ENCODE measurements around the gene OR2C1.

Gene OR2C1

DNA sequence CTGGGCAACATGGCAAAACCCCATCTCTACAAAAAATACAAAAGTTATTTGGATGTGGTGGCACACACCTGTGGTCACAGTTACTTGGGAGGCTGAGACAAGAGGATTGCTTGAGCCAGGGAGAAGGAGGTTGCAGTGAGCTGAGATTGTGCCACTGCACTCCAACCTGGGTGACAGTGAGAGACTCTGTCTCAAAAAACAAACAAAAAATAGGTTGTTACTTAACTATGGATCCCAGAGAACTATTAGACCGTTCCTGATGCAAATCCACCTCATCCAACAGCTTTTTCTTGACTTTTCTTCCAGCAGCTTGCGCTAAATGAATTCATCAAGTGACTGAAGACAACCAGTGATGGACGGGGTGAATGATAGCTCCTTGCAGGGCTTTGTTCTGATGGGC is at the start of gene OR2C1:
Gene OR2C1 (plus strand): TSS at position 301 of the 400 bp plus-strand sequence. CDS start 52 bp downstream, at position 353.
- no peak for DNase-seq (ENCODE audit: low spot score)

DNA sequence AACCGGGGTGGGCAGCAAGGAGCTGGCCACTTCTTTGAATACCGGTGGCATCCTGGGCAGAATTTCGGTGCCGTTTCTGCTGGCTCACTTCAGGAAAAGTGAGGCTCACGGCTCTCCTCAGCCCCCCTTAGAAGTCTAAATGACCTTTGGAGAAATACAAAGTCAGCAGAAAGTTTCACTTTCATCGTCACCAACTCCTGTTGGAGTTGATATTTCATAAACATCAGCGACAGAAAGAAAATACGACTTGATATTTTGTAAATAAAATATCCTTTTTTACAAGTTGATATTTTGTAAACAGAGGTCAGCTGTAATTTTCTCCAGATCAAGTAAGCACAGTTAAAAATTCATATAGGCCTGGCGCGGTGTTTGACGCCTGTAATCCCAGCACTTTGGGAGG is 49.6 kb upstream of the OR2C1 start:
- no peak for DNase-seq (ENCODE audit: low spot score)

GRCh38 chr16:3311496-3311895 is 44.2 kb upstream of the OR2C1 start:
- no peak for DNase-seq (ENCODE audit: low spot score)

DNA sequence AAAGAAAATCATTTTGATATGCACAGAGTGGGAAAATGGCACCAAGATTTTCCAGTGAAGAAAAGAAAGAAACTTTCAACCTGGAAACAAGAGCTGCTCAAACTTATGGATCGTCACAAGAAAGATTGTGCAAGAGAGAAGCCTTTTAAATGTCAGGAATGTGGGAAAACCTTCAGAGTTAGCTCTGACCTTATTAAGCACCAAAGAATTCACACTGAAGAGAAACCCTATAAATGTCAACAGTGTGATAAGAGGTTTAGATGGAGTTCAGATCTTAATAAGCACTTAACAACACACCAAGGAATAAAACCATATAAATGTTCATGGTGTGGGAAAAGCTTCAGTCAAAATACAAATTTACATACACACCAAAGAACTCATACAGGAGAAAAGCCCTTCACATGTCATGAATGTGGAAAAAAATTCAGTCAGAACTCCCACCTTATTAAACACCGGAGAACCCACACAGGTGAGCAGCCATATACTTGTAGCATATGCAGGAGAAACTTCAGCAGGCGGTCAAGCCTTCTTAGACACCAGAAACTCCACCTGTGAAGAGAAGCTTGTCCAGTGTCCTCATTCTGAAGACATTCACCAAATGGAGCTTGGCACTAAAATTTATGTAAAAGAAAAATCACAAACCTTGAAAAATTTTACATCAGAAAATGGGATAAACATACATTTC is 38.2 kb upstream of the OR2C1 start:
- no peak for DNase-seq (ENCODE audit: low spot score)

DNA sequence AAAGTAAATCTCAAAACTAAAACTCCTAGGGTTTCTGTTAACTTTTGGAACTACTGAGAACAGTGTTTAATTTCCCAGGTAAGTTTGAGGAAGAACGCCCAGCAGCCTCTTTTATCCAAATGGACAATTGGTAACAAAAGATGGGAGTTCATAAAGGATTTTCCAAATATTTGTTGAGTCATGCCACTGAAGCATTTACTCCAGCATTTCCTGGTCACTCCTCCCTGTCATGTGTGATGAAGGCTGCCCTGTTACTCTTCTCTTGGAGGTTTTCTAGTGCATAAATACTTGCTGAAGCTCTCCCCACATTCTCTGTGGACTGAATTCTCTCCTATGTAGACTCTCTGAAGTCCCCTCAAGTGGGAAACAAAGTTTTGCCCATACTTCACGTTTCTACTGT is 33.9 kb upstream of the OR2C1 start:
- DNase-seq (ENCODE audit: low spot score): no peak

GRCh38 chr16:3327514-3327913 is 28.2 kb upstream of the OR2C1 start:
- DNase-seq (ENCODE audit: low spot score): no peak

GRCh38 chr16:3328104-3328503 is 27.6 kb upstream of the OR2C1 start:
- DNase-seq (ENCODE audit: low spot score): no peak

DNA sequence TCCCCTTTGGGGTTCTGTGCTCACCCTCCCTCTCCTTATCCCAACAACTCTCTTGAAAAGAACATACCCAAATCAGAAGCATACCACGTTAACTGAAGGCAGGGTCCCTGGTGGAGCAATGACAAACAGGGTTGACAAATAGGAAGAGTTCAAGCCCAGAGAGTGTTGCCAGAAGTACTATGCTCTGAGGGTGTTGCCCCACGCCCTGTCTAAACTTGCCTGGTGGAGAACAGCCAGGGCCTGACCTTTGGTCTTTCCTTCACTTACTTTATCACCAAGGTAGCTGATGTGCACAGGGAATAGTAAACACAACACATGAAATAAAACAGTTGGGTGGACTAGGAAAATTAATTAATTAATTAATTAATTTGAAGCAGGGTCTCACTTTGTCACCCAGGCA is 27.0 kb upstream of the OR2C1 start:
- no peak for DNase-seq (ENCODE audit: low spot score)

DNA sequence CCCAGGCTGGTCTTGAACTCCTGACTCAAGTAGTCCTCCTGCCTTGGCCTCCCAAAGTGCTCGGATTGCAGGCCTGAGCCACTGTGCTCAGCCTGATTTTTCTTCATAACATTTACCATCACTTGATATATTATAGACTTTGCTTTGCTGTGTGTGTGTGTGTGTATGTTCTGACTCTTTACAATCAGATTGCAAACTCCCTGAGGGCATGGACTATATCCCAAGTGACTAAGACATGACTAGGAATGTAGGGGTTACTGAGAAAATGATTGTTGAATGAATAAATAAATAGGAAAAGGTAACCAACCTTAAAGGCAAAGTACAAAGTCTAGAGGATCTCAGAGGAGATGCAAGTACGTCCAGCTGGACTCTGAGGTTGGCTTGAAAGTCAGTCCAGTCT is 9.6 kb upstream of the OR2C1 start:
- no peak for DNase-seq (ENCODE audit: low spot score)

- DNase-seq (ENCODE audit: low spot score): no peak
Observed at GRCh38 chr16:3347586-3347985, 8.1 kb upstream of the OR2C1 start.

DNA sequence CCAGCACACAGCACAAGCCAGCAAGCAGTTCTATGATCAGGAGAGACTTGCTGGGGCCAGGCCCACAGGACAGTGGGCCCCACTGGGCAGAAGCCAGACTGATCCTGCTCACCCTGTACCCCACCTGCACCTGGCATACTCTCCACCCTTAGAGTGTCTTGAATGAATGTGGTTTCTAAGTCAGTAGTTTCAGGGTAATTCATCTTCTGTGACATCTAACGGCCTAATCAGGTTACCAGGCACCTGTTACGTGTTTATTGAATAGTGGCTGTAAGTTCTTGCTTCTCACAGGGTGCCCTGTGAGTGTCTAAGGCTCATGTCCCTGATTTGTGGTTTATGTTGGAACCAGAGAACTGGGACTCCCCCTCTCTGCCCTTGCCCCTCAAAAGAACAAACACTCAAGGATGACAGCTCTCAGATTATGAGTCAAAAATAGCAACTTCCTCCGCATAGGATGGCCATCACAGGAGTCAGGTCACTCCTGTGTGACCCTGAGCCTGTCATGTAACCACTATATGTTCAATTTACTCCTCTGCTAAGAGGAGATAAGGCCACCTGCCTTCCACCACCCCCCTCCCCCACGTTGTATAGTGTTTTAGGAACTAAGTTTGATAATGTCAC is 7.0 kb upstream of the OR2C1 start:
- DNase-seq (ENCODE audit: low spot score): no peak

- no peak for DNase-seq (ENCODE audit: low spot score)
Observed at GRCh38 chr16:3349175-3349574, 6.5 kb upstream of the OR2C1 start.

- DNase-seq (ENCODE audit: low spot score): no peak
Observed at GRCh38 chr16:3356118-3356517, 429 bp downstream of the OR2C1 start.

DNA sequence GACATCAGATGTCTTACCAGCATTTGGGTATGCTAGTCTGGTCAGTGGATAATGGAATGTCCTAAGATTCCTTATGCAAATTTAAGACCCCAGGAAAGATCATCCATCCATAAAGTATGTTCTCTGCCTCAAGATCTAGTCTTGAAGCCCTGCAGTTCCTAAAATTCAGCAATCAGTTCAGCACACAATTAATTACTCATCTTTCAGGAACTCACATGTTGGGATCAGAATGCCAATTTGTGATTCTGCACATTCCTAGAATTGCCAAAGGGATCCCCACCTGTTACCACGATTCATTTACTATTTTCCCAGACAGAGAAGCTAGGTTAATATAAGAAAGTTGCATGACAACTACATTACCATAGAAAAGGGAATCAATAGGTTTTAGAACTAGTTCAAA is 3.2 kb downstream of the OR2C1 start:
- DNase-seq (ENCODE audit: low spot score): no peak

DNA sequence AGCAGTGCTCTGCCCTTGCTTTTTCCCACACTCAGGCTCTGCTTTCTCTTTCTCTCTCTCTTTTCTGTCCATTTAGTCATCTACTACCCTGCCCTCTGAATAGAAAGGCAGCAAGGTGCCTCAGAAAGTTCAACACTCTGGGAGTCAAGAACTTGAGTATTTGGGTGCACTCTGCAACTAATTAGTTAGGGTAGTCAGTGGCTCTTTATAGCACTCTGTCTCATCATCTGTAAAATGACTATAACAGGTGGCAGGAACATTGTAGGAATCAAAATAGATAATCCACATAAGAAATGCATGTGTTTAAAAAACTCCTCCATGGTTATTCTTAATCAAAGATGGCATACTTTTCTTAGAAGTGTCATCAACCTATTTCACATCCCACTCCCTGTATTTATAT is 7.2 kb downstream of the OR2C1 start:
- no peak for DNase-seq (ENCODE audit: low spot score)

DNA sequence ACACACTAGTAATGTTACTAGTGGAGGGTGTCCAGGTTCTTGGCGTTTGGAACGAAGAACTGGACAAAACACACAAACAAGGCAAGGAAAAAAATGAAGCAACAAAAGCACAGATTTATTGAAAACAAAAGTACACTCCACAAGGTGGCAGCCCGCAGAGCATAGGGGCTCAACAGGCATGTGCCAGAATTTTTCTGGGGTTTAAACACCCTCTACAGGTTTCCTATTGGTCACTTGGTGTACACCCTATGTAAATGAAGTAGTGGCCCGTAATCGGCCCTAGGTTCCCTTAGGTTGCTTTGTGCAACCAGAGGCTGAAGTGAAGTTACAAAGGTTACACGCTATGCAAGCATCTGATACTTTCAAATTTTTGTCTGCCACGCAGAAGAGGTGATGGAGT is 8.1 kb downstream of the OR2C1 start:
- DNase-seq (ENCODE audit: low spot score): no peak

GRCh38 chr16:3364774-3365427 is 9.2 kb downstream of the OR2C1 start:
- DNase-seq (ENCODE audit: low spot score): peak; percentile 84

- no peak for DNase-seq (ENCODE audit: low spot score)
Observed at GRCh38 chr16:3369073-3369472, 13.4 kb downstream of the OR2C1 start.

DNA sequence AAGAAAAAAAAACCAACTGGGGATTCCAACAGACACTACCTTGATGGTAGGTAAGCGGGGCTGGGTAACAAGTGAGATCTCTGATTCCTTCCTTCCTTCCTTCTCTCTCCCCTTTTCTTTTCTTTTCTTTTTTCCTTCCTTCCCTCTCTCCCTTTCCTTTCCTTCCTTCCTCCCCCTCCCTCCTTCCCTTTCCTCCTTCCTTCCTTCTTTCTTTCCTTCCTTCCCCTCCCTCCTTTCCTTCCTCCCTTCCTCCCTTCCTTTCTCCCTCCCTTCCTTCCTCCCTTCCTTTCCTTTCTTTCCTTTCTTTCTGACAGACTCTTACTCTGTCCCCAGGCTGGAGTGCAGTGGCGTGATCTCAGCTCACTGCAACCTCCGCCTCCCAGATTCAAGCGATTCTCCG is 20.0 kb downstream of the OR2C1 start:
- no peak for DNase-seq (ENCODE audit: low spot score)

GRCh38 chr16:3377917-3378316 is 22.2 kb downstream of the OR2C1 start:
- no peak for DNase-seq (ENCODE audit: low spot score)

DNA sequence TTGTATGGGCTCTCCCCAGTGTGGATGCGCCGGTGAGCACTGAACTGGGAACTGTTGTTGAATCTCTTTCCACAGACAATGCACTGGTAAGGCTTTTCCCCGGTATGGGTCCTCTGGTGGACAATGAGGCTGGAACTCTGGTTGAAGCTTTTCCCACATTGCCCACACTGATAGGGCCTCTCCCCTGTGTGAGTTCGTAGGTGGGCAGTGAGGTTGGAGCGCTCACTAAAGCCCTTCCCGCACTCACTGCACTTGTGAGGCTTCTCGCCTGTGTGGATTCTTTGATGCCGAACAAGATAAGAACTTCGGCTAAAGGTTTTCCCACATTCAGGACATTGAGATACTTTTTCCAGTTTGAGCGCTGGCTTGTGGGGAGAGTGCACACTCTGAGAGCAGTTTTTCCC is 27.4 kb downstream of the OR2C1 start:
- no peak for DNase-seq (ENCODE audit: low spot score)

DNA sequence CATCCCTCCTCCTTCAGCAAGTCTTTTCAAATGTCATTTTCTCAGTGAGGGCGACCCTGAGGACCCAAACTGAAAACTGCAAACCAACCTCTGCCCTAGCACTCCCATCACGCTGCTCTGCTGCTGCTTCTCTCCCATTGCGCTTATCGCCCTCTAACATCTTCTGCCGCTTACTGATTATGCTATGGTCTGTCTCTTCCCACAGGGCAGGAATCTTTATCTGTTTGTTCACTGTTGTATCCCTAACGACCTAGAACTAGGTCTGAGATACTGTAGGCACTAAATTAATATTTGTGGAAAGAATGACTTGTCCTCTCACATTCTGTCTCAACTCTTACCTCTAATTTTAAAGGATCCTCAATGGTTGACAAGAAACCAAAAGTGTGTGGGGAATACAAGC is 32.6 kb downstream of the OR2C1 start:
- DNase-seq (ENCODE audit: low spot score): no peak

DNA sequence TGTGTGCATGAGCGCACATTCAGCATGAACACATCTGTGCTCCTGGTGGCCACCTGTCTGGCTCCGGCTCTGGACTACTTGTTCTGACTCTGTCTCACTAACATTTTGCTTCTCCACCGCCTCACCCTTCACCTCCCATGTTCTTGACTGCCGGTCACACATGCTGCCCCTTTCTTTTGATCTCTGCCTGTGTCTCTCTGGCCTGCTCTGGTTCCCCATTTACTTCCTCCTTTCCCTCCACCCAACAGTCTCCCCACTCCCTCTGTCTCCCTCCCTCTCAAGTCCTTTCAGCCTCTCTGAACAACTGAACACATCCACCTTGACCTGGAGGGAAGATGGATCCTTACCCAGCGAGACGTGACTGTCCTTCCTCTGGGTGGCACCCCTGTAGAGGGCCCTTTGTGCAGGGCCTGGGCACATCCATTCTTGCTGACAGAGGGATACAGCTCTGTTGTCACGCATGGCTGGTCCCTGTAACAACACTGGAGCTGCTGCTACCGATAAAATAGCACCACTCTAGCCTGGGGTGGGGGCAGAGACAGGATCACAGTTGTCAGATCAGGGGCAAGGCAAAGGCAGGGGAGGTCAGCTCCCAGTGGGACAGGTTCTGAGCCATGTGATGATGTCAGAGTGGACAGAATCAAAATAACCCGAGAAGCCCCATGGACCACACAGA is 34.1 kb downstream of the OR2C1 start:
- no peak for DNase-seq (ENCODE audit: low spot score)

Data from activated CD4-positive, alpha-beta T cell treated with anti-CD3 and anti-CD28 coated beads, Interleukin-2, Interleukin-4, amounts not matched to agents 100 ng/mL and 50 ng/mL, durations not matched to agents 16 hours and 8 hours (primary cell).